CD4-positive, alpha-beta T cell treated with Interleukin-1 beta for 1 hour (primary cell): ENCODE results near the gene FBRSL1.
A peak's percentile ranks its signal among the peaks of the same experiment; 100 is the strongest.

Experiments
- DNase-seq, 2 donors: peaks; one replicate each; pipeline ENCODE4 v3.0.0-alpha.2; 2020 to 2022

Gene FBRSL1

GRCh38 chr12:132485619-132486018, 4.3 kb upstream of the FBRSL1 start:
- no peak for DNase-seq

GRCh38 chr12:132486168-132486567, 3.8 kb upstream of the FBRSL1 start:
- no peak for DNase-seq

- no peak for DNase-seq
Observed at GRCh38 chr12:132486576-132486975, 3.4 kb upstream of the FBRSL1 start.

- DNase-seq, result no peak
Observed at GRCh38 chr12:132487311-132487741, 2.6 kb upstream of the FBRSL1 start.

- peak; percentile 54 to 71 for DNase-seq
Observed at GRCh38 chr12:132488127-132489077, 1.5 kb upstream of the FBRSL1 start.

- peak; percentile 56 to 77 for DNase-seq
Observed at GRCh38 chr12:132489078-132489601, 811 bp upstream of the FBRSL1 start.

GRCh38 chr12:132490422-132491137, 629 bp downstream of the FBRSL1 start:
- no peak for DNase-seq

GRCh38 chr12:132491138-132491663, 1.2 kb downstream of the FBRSL1 start:
- no peak for DNase-seq

- DNase-seq, result no peak
Observed at GRCh38 chr12:132491761-132492378, 1.9 kb downstream of the FBRSL1 start.

GRCh38 chr12:132492522-132492921, 2.6 kb downstream of the FBRSL1 start:
- no peak for DNase-seq

GRCh38 chr12:132492951-132493350, 3.0 kb downstream of the FBRSL1 start:
- DNase-seq, result no peak

GRCh38 chr12:132493482-132494178, 3.7 kb downstream of the FBRSL1 start:
- DNase-seq, result no peak

GRCh38 chr12:132494294-132495164, 4.6 kb downstream of the FBRSL1 start:
- DNase-seq, result no peak

- no peak for DNase-seq
Observed at GRCh38 chr12:132495165-132495544, 5.2 kb downstream of the FBRSL1 start.

GRCh38 chr12:132495629-132496357, 5.8 kb downstream of the FBRSL1 start:
- DNase-seq, result no peak

- DNase-seq, result no peak
Observed at GRCh38 chr12:132496358-132496669, 6.4 kb downstream of the FBRSL1 start.

- DNase-seq, result no peak
Observed at GRCh38 chr12:132496710-132497109, 6.8 kb downstream of the FBRSL1 start.

- no peak for DNase-seq
Observed at GRCh38 chr12:132497514-132498405, 7.8 kb downstream of the FBRSL1 start.

GRCh38 chr12:132498931-132499330, 9.0 kb downstream of the FBRSL1 start:
- DNase-seq, result no peak
